Activated naive CD8-positive, alpha-beta T cell treated with anti-CD3 and anti-CD28 coated beads, Interleukin-2, amount 50 U/mL, for 24 hours (primary cell): ENCODE data around the gene FAM240A.
"Not testable (repeated sequence)": the region's sequence is repeated elsewhere in the genome, so short reads cannot be mapped to it uniquely, and the experiment has no call there.

Experiments
- ATAC-seq: fragments of 150-1000 bp; cut with Tn5 transposase; one replicate; pipeline ENCODE4 v1.10.0; 2021
- DNase-seq: peaks from one replicate; pipeline ENCODE4 v3.0.0; 2021
- H3K27ac Mint-ChIP-seq: one replicate; pipeline ENCODE4 v1.8.0; 2021; ENCODE audit warnings: mild to moderate bottlenecking, mixed read lengths
- H3K27me3 Mint-ChIP-seq: one replicate; pipeline ENCODE4 v1.8.0; 2021; ENCODE audit warnings: mixed read lengths
- H3K36me3 Mint-ChIP-seq: one replicate; pipeline ENCODE4 v1.8.0; 2021; ENCODE audit warnings: low read depth, mixed read lengths
- H3K4me1 Mint-ChIP-seq: one replicate; pipeline ENCODE4 v1.8.0; 2021; ENCODE audit warnings: mixed read lengths
- H3K4me3 Mint-ChIP-seq: one replicate; pipeline ENCODE4 v1.8.0; 2021; ENCODE audit warnings: mild to moderate bottlenecking, moderate library complexity, mixed read lengths
- H3K9me3 Mint-ChIP-seq: one replicate; pipeline ENCODE4 v1.8.0; 2021; ENCODE audit warnings: mixed read lengths

Gene FAM240A

DNA sequence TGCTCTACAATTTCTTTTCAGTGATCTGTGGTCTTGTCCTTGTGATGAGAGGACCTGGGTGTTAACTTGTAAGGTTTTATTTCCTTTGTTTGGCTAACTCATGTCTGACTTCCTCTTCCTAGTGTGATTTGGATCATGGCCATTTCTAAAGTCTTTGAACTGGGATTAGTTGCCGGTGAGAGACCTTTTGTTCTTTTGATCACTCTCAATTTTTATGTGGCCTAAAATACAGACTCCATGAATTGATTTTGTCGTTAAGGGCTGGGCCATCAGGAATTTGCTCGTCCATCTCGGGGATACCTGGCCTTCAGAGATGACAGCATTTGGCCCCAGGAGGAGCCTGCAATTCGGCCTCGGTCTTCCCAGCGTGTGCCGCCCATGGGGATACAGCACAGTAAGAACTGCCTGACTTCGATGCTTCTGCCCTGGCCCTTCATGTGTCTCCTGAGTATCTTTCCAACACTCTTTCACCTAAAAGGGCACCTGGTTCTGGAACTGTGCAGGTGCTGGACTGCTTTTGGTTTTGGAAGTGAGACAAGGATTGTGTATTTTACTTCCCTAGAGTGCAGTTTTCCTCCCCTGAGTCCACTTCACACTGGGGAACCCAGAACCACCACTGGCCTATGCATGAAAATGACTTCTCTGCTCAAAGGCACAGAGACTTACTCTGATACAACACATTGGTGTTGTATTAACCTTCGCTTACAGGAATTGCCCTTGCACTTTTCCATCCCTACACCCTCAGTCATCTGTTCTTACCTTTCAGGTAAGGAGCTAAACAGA lies 33.2 kb upstream of the FAM240A start:
- Mint-ChIP-seq H3K4me1 (peaks cover 2% of the 10 kb centered on the region), H3K27me3 (peaks cover 7% of the 10 kb centered on the region), H3K27ac (no peak overlapping the region), H3K9me3 (no peaks in the 10 kb centered on the region), H3K36me3 (no peaks in the 10 kb centered on the region), H3K4me3 (no peak overlapping the region)
- DNase-seq, result no peak
- no peak for ATAC-seq

GRCh38 chr3:46579756-46580286 lies 32.5 kb upstream of the FAM240A start:
- no peaks in the 10 kb centered on the region for H3K9me3 Mint-ChIP-seq
- peaks cover 7% of the 10 kb centered on the region for H3K27me3 Mint-ChIP-seq
- ATAC-seq (no peak), DNase-seq (no peak)
- no peak overlapping the region for H3K4me3 Mint-ChIP-seq
- H3K4me1 Mint-ChIP-seq, result peaks cover 2% of the 10 kb centered on the region
- no peak overlapping the region for H3K27ac Mint-ChIP-seq
- no peaks in the 10 kb centered on the region for H3K36me3 Mint-ChIP-seq

- no peaks in the 10 kb centered on the region for H3K36me3 Mint-ChIP-seq
Measured at GRCh38 chr3:46580675-46581074, 31.6 kb upstream of the FAM240A start.

DNA sequence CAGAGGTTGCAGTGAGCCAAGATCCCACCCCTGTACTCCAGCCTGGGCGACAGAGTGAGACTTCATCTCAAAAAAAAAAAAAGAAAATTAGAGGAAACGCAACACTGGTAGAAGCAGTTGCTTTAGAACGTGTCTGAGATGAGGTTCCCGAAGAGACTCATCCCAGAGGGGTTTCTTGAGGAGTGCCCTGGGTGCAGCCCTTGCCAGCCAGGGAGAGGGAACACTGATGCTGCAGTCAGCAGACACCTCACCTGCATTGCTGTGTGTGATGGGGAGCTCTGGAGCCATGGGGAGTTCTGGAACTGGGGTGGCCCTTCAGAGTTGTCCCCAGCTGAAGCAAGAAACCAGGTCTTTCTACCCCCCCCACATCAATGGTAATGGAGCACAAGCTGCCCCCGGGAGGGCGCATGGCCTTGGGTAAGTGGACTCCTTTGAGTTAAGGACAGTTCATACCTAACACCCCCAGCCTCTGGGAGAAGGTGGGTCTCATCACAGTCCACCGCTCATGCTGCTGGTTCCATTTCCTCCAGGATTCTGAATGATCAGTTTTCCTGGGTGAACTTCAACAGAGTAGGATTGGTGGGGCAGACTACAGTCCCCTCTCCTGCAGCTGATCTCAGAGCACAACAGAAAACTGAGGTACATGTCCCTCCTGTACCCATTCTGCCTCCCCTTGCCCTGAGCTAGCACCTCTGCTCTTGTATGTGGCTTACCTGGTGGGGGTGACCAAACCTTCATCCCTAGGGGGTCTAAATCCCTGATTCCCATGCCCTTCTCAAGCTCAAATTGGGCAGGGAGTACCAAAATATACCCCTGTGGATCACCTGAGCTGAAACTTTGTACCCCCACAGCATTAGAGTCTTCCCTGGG lies 27.5 kb upstream of the FAM240A start:
- ATAC-seq (no peak), DNase-seq (no peak)
- Mint-ChIP-seq H3K27me3 (no peaks in the 10 kb centered on the region), H3K4me3 (no peak overlapping the region), H3K9me3 (no peaks in the 10 kb centered on the region), H3K36me3 (no peaks in the 10 kb centered on the region), H3K27ac (no peak overlapping the region), H3K4me1 (no peaks in the 10 kb centered on the region)

More at GRCh38 chr3:46580675-46581074, 31.6 kb upstream of the FAM240A start:
- DNase-seq (no peak), ATAC-seq (no peak)
- H3K27ac Mint-ChIP-seq, result no peak overlapping the region
- no peaks in the 10 kb centered on the region for H3K9me3 Mint-ChIP-seq
- H3K27me3 Mint-ChIP-seq, result peaks cover 7% of the 10 kb centered on the region
- H3K4me3 Mint-ChIP-seq, result no peak overlapping the region
- peaks cover 2% of the 10 kb centered on the region for H3K4me1 Mint-ChIP-seq

DNA sequence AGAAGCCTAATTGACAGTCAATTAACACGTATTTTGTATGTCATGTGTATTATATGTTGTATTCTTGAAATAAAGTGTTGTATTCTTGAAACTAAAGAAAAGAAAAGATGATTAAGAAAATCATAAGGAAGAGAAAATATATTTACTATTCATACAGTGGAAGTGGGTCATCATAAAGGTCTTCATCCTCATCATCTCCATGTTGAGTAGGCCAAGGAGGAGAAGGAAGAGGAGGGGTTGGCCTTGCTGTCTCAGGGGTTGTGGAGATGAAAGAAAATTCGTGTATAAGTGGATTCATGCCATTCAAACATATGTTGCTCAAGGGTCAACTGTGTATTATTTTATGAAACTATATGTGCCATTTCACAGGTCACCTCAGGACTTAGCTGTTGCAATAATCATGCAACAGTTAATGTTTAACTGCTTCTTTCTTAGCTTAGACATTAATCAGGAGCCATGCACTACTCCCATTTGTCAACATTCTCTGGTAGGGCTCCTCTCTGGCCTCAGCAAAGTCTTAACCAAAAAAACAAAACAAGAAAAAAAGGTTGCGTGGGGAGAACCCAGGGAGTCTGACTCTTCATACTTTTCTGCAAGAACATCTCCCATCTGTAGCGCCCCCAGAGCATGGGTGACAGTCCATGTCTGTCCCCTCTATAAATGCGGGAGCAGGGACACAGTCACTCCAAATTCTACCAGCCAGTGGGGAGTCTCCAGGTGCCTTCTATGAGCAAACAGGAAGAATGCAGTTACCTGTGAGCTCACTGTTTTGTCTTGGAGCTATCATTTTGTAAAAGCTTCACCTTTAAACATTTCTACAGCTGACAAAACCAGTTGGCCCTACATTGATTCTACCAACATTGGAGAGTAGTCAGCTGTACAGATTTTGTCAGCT lies 26.3 kb upstream of the FAM240A start:
- Mint-ChIP-seq H3K4me3 (no peak overlapping the region), H3K27ac (no peak overlapping the region), H3K9me3 (no peaks in the 10 kb centered on the region), H3K4me1 (no peaks in the 10 kb centered on the region), H3K36me3 (no peaks in the 10 kb centered on the region), H3K27me3 (no peaks in the 10 kb centered on the region)
- DNase-seq (no peak), ATAC-seq (no peak)

DNA sequence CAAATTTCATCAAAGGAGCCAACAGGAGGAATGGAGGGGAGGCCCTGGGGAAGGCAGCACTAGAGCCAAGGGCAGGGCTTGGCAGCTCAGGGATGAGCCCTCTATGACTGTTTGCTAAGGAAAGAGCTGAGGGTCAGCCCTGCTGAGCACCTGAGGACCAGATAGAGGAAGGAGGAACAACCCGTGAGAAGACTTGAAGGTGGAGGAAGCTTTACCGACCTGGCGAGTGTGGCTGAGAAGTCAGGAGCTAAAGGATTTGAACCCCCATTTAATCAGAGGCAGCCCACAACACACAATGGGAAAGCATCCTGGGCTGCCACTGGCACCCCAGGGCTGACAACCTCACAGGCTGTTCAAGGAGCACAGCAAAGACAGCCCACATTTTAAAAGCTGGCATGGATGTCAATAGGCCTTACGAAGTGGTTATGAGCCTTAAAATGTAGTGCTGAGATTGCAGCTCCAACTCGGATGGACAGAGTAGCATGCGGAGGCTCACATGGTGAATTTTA lies 25.5 kb upstream of the FAM240A start:
- DNase-seq (no peak), ATAC-seq (no peak)
- no peaks in the 10 kb centered on the region for H3K27me3 Mint-ChIP-seq
- H3K9me3 Mint-ChIP-seq, result no peaks in the 10 kb centered on the region
- no peak overlapping the region for H3K27ac Mint-ChIP-seq
- H3K4me3 Mint-ChIP-seq, result no peak overlapping the region
- no peaks in the 10 kb centered on the region for H3K36me3 Mint-ChIP-seq
- no peaks in the 10 kb centered on the region for H3K4me1 Mint-ChIP-seq

- H3K9me3 Mint-ChIP-seq, DNase-seq, H3K36me3 Mint-ChIP-seq, H3K27me3 Mint-ChIP-seq, H3K27ac Mint-ChIP-seq, H3K4me1 Mint-ChIP-seq, ATAC-seq, H3K4me3 Mint-ChIP-seq: not testable (repeated sequence)
Measured at GRCh38 chr3:46587268-46587667, 25.1 kb upstream of the FAM240A start.

DNA sequence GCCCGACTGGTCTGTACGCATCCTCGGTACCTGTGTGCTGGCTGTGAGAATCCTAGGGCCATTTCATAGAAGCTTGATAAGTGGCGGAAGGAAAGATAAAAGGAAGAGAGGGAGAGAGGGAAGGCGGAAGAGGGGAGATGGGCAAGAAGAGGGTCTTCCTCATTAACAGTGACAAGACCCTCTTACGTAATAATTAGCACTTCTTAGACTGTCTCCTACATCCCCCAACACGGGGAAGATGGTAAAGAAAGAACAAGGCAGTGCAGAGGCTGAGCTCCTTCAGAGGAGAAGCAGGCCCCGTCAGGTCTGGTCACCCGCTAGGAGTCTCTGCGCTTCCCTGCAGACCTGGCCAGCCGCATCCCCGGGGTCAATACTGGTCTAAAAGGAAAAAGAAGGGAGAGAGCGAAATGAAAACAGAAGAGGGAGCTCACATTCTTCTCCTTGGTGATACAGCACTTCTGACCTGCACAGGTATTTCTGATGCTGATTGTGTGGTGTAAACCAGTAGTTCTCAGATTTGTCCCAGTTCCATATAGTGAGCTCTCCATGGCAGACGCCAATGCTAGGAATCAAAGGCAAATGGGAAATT lies 19.0 kb upstream of the FAM240A start:
- DNase-seq (no peak), ATAC-seq (no peak)
- Mint-ChIP-seq H3K36me3 (no peaks in the 10 kb centered on the region), H3K4me3 (no peak overlapping the region), H3K27me3 (no peaks in the 10 kb centered on the region), H3K27ac (no peak overlapping the region), H3K9me3 (no peaks in the 10 kb centered on the region), H3K4me1 (no peaks in the 10 kb centered on the region)

- ATAC-seq, result no peak
- Mint-ChIP-seq H3K36me3 (no peaks in the 10 kb centered on the region), H3K4me3 (no peak overlapping the region), H3K4me1 (no peaks in the 10 kb centered on the region), H3K9me3 (no peaks in the 10 kb centered on the region), H3K27ac (no peak overlapping the region), H3K27me3 (no peaks in the 10 kb centered on the region)
- DNase-seq, result no peak
Measured at GRCh38 chr3:46593979-46594378, 18.3 kb upstream of the FAM240A start.

GRCh38 chr3:46594723-46595122 lies 17.6 kb upstream of the FAM240A start:
- ATAC-seq (no peak), DNase-seq (no peak)
- no peak overlapping the region for H3K27ac Mint-ChIP-seq
- no peaks in the 10 kb centered on the region for H3K9me3 Mint-ChIP-seq
- no peaks in the 10 kb centered on the region for H3K4me1 Mint-ChIP-seq
- H3K27me3 Mint-ChIP-seq, result no peaks in the 10 kb centered on the region
- no peaks in the 10 kb centered on the region for H3K36me3 Mint-ChIP-seq
- H3K4me3 Mint-ChIP-seq, result no peak overlapping the region

DNA sequence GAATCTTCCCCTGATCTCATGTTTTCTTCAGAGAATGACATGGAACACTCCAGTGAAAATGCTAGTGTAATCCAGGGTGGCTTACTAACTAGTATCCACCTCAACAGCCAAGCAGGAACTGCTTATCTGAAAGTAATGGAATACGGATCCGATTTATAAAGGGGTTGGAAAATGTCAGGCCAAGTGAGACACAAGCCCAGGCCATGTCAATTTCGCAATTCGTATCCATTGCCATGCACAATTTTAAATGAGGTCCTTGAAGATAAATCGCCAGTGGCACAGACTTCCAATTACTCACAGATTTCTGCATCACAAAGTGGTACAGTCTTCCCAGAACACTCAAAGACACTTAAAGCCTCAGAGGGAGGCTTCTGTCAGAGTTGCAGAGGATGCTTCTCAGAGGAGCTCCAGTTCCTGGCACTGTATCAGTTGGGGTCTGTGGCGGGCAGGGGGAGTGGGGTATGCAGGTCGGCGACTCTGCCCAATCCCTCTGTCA lies 16.5 kb upstream of the FAM240A start:
- H3K4me3 Mint-ChIP-seq, result no peak overlapping the region
- no peak for ATAC-seq
- no peaks in the 10 kb centered on the region for H3K4me1 Mint-ChIP-seq
- no peaks in the 10 kb centered on the region for H3K27me3 Mint-ChIP-seq
- no peaks in the 10 kb centered on the region for H3K9me3 Mint-ChIP-seq
- no peak for DNase-seq
- no peaks in the 10 kb centered on the region for H3K36me3 Mint-ChIP-seq
- no peak overlapping the region for H3K27ac Mint-ChIP-seq

DNA sequence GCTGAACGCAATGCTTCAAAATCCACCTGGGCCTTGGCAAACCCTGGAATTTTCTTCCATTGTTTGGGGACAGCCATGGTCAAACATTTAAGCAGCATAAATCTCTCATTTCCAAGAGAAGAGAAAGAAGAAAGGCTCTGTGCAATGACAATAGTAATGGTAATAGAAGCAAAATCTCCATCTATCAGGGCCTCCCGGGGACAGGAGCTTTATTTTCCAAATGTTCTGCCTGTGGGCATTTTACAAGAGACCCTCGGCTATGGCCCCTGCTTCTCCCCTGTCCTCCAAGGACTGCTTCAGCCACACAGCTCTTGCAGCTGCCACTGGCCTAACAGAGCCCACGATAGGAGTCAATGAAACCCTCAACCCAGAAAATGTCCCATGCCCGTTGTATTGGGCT lies 12.7 kb upstream of the FAM240A start:
- ATAC-seq (no peak), DNase-seq (no peak)
- H3K27me3 Mint-ChIP-seq, result no peaks in the 10 kb centered on the region
- H3K36me3 Mint-ChIP-seq, result no peaks in the 10 kb centered on the region
- no peaks in the 10 kb centered on the region for H3K9me3 Mint-ChIP-seq
- H3K27ac Mint-ChIP-seq, result no peak overlapping the region
- no peaks in the 10 kb centered on the region for H3K4me1 Mint-ChIP-seq
- no peak overlapping the region for H3K4me3 Mint-ChIP-seq

GRCh38 chr3:46603446-46604046 lies 8.8 kb upstream of the FAM240A start:
- no peak overlapping the region for H3K4me3 Mint-ChIP-seq
- no peak overlapping the region for H3K27ac Mint-ChIP-seq
- no peak for DNase-seq
- no peaks in the 10 kb centered on the region for H3K27me3 Mint-ChIP-seq
- no peaks in the 10 kb centered on the region for H3K4me1 Mint-ChIP-seq
- H3K36me3 Mint-ChIP-seq, result no peaks in the 10 kb centered on the region
- H3K9me3 Mint-ChIP-seq, result no peaks in the 10 kb centered on the region
- ATAC-seq, result no peak
